MM.1S (cell line): ENCODE results near the gene SLC16A13.

ENCODE experiments used
- DNase-seq: peaks from one replicate; pipeline ENCODE4 v3.0.0-alpha.2; 2015
- H2AFZ ChIP-seq: fragments of 300-600 bp; sonication (generic); 2 replicates; pipeline ENCODE4 v1.6.0; 2016; ENCODE audit warnings: antibody characterized with exemption, low read length
- H3F3A ChIP-seq: fragments of 300-600 bp; sonication (generic); 2 replicates; pipeline ENCODE4 v1.6.1; 2016; ENCODE audit warnings: mild to moderate bottlenecking, antibody characterized with exemption, low read length, moderate library complexity, mixed read lengths; ENCODE audit not compliant: insufficient read depth
- H3K27ac ChIP-seq: fragments of 300-600 bp; sonication (generic); 2 replicates; pipeline ENCODE4 v1.5.1; 2016; ENCODE audit warnings: mild to moderate bottlenecking, low read length
- H3K27me3 ChIP-seq: fragments of 300-600 bp; sonication (generic); replicated peaks from 2 replicates; pipeline ENCODE4 v1.6.0; 2016; ENCODE audit warnings: low read length; ENCODE audit not compliant: insufficient read depth
- H3K36me3 ChIP-seq: fragments of 300-600 bp; sonication (generic); replicated peaks from 2 replicates; pipeline ENCODE4 v1.6.1; 2016; ENCODE audit warnings: mild to moderate bottlenecking, low read length, mixed read lengths; ENCODE audit not compliant: insufficient read depth
- H3K4me1 ChIP-seq: fragments of 300-600 bp; sonication (generic); 2 replicates; pipeline ENCODE4 v1.6.1; 2016; ENCODE audit warnings: low read length, mixed read lengths
- H3K4me2 ChIP-seq: fragments of 300-600 bp; sonication (generic); 2 replicates; pipeline ENCODE4 v1.6.0; 2016; ENCODE audit warnings: low read depth, low read length
- H3K4me3 ChIP-seq: fragments of 300-600 bp; sonication (generic); 2 replicates; pipeline ENCODE4 v1.5.1; 2016; ENCODE audit warnings: low read length, mixed read lengths
- H3K79me2 ChIP-seq: fragments of 300-600 bp; sonication (generic); 2 replicates; pipeline ENCODE4 v1.6.1; 2016; ENCODE audit warnings: mixed run types, low read length, mixed read lengths
- H3K9ac ChIP-seq: fragments of 300-600 bp; sonication (generic); 2 replicates; pipeline ENCODE4 v1.6.1; 2016; ENCODE audit warnings: low read length, mixed read lengths
- H3K9me2 ChIP-seq: fragments of 300-600 bp; sonication (generic); replicated peaks from 2 replicates; pipeline ENCODE4 v1.6.1; 2016; ENCODE audit warnings: mild to moderate bottlenecking, low read length, mixed read lengths; ENCODE audit not compliant: insufficient read depth
- H3K9me3 ChIP-seq: fragments of 300-600 bp; sonication (generic); replicated peaks from 2 replicates; pipeline ENCODE4 v1.6.1; 2016; ENCODE audit warnings: mild to moderate bottlenecking, low read length, mixed read lengths; ENCODE audit not compliant: insufficient read depth
- H4K20me1 ChIP-seq: fragments of 300-600 bp; sonication (generic); 2 replicates; pipeline ENCODE4 v1.6.1; 2016; ENCODE audit warnings: mild to moderate bottlenecking, low read length, moderate library complexity, mixed read lengths; ENCODE audit not compliant: insufficient read depth
- EZH2 ChIP-seq: fragments of 300-600 bp; sonication (generic); optimal IDR thresholded peaks from 2 replicates; pipeline ENCODE3; 2017; ENCODE audit warnings: low read depth, mild to moderate bottlenecking, antibody characterized with exemption, low read length, mixed read lengths
- EZH2phosphoT487 ChIP-seq: fragments of 300-600 bp; sonication (generic); IDR thresholded peaks from 2 replicates; pipeline ENCODE4 v1.6.1; 2018; ENCODE audit warnings: antibody characterized with exemption, low read length
- TF ChIP-seq, protein P1 (sequence below): fragments of 300-600 bp; sonication (generic); IDR thresholded peaks from 2 replicates; pipeline ENCODE4 v1.5.1; 2016; ENCODE audit warnings: antibody characterized with exemption, low read length, mixed read lengths

SLC16A13 gene

DNA sequence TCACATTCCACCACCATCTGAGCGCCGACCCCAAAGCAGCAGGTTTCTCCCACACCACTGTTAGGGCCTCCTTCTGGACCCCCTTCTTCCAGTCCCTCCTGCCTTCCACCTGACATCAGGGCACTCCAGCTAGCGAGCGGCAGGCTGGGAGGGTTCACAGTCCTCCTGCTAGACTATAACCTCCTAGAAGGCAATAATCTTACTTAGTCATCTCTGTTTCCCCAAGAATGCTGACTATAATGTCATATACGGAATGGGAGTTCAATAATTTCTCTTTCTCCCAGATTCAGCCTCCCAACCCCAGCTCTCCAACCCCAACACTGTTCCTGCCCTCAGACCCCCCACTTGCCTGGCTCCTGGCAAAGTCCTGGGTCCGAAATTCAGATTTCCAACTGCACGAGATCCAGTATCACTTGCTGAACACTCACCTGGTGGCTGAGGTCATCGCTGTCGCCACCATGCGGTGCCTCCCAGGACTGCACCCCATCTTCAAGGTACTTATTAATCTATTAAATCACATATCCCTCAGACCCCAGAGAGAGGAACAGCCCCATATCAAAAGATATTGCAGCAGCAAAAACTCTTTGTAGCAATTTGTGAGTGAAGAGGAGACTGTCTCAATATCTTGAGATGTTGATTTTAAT lies 34.4 kb upstream of the SLC16A13 start:
- Histone ChIP-seq H3K9me3 (no peaks in the 10 kb centered on the region), H3K36me3 (0 out of 2 replicates have a peak, but pooled peaks cover 5% of the 10 kb centered on the region), H4K20me1 (no peaks in the 10 kb centered on the region), H3K79me2 (peaks cover 11% of the 10 kb centered on the region), H3K4me3 (no peak overlapping the region), H3F3A (0 out of 2 replicates have a peak, but pooled peaks cover 8% of the 10 kb centered on the region), H3K9ac (no peak overlapping the region), H3K4me1 (no peaks in the 10 kb centered on the region), H3K27ac (no peak overlapping the region), H3K27me3 (no peaks in the 10 kb centered on the region), H3K4me2 (no peak overlapping the region), H3K9me2 (no peaks in the 10 kb centered on the region), H2AFZ (no peak overlapping the region)
- DNase-seq, result peak; percentile 54
- TF ChIP-seq, protein P1, sequence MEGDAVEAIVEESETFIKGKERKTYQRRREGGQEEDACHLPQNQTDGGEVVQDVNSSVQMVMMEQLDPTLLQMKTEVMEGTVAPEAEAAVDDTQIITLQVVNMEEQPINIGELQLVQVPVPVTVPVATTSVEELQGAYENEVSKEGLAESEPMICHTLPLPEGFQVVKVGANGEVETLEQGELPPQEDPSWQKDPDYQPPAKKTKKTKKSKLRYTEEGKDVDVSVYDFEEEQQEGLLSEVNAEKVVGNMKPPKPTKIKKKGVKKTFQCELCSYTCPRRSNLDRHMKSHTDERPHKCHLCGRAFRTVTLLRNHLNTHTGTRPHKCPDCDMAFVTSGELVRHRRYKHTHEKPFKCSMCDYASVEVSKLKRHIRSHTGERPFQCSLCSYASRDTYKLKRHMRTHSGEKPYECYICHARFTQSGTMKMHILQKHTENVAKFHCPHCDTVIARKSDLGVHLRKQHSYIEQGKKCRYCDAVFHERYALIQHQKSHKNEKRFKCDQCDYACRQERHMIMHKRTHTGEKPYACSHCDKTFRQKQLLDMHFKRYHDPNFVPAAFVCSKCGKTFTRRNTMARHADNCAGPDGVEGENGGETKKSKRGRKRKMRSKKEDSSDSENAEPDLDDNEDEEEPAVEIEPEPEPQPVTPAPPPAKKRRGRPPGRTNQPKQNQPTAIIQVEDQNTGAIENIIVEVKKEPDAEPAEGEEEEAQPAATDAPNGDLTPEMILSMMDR, result peak; percentile 75
- no peak for TF ChIP-seq EZH2
- no peak for TF ChIP-seq EZH2phosphoT487

DNA sequence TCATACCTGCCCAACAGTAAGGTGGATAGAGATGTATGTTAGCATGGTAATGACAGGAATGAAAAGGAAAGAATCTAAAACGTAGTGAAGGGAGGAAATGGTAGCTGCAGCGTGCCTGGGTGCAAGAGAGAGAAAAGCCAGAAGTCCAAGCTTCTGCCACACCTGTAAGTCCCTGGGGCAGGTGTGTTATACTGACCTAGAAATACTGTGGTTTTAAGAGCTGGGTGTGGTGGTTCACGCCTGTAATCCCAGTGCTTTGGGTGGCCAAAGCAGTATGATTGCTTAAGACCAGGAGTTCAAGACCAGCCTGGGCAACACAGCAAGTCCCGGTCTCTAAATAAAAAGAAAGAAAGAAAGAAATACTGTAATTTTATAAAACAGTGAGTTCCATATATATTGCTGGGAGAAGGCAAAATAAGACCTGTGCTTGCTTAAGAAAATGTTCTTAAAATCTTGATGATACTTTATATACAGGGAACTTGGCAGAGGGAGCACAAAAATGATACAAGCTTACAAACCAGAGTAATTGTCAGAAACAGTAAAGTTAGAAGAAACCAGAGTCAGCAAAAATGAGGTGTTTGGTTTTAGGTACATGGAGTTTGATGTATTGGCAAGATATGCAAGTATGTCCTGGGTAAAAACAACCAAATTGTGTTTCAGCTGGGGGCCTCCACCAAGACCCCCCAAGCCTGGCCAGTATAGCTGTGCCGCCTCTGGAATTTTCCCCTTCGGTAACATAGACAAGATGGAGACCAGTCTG lies 33.3 kb upstream of the SLC16A13 start:
- no peak overlapping the region for H3K4me3 ChIP-seq
- H3K4me2 ChIP-seq, result no peak overlapping the region
- H3K9me2 ChIP-seq, result no peaks in the 10 kb centered on the region
- no peaks in the 10 kb centered on the region for H3K9me3 ChIP-seq
- no peaks in the 10 kb centered on the region for H3K27me3 ChIP-seq
- H3K27ac ChIP-seq, result no peak overlapping the region
- no peaks in the 10 kb centered on the region for H4K20me1 ChIP-seq
- no peak for DNase-seq
- peaks cover 21% of the 10 kb centered on the region for H3K79me2 ChIP-seq
- no peak overlapping the region for H2AFZ ChIP-seq
- no peak overlapping the region for H3K9ac ChIP-seq
- 0 out of 2 replicates have a peak, but pooled peaks cover 5% of the 10 kb centered on the region for H3K36me3 ChIP-seq
- 0 out of 2 replicates have a peak, but pooled peaks cover 12% of the 10 kb centered on the region for H3F3A ChIP-seq
- TF ChIP-seq EZH2phosphoT487, result no peak
- TF ChIP-seq, protein P1, result no peak
- TF ChIP-seq EZH2, result no peak
- no peaks in the 10 kb centered on the region for H3K4me1 ChIP-seq

DNA sequence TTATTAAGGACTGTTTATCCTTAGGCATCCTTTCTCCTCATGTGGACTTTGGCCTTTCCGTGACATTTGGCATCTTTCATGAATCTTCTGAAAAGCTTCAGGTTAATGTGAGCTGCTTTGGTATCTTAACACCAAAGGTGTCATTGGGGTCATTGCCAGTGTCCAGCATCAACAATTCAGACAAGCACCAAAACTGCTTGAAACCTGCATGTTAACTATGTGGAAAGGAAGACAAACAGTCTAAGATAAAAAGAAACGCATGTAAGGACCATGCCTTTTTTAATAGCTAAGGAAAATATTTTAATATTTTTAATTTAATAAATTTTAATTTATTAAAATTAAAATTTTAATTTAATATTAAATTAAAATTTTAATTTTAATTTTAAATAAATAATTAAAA lies 32.1 kb upstream of the SLC16A13 start:
- TF ChIP-seq EZH2 (no peak), EZH2phosphoT487 (no peak)
- TF ChIP-seq, protein P1, result no peak
- H3K9ac ChIP-seq, result no peak overlapping the region
- H2AFZ ChIP-seq, result no peak overlapping the region
- H3K36me3 ChIP-seq, result 0 out of 2 replicates have a peak, but pooled peaks cover 5% of the 10 kb centered on the region
- DNase-seq, result no peak
- no peak overlapping the region for H3K4me3 ChIP-seq
- H3K9me3 ChIP-seq, result no peaks in the 10 kb centered on the region
- H3K4me1 ChIP-seq, result no peaks in the 10 kb centered on the region
- no peak overlapping the region for H3K27ac ChIP-seq
- no peaks in the 10 kb centered on the region for H3K27me3 ChIP-seq
- peaks cover 26% of the 10 kb centered on the region for H3K79me2 ChIP-seq
- no peaks in the 10 kb centered on the region for H3K9me2 ChIP-seq
- H3K4me2 ChIP-seq, result no peak overlapping the region
- 0 out of 2 replicates have a peak, but pooled peaks cover 12% of the 10 kb centered on the region for H3F3A ChIP-seq
- no peaks in the 10 kb centered on the region for H4K20me1 ChIP-seq
